Measurements from ENCODE around the gene ZFYVE16. TPM values are rescaled to one million over a fixed set of nuclear protein-coding genes. Genes with fewer than 3 reads are reported as not detected.

The ZFYVE16 gene
- total and polyA plus RNA-seq, 2 of the 13 experiments (the other 11 are each of a cell fraction or from before 2014, with no cell fraction given), result 9.3 to 33.3 TPM

- TF ChIP-seq, protein P1, sequence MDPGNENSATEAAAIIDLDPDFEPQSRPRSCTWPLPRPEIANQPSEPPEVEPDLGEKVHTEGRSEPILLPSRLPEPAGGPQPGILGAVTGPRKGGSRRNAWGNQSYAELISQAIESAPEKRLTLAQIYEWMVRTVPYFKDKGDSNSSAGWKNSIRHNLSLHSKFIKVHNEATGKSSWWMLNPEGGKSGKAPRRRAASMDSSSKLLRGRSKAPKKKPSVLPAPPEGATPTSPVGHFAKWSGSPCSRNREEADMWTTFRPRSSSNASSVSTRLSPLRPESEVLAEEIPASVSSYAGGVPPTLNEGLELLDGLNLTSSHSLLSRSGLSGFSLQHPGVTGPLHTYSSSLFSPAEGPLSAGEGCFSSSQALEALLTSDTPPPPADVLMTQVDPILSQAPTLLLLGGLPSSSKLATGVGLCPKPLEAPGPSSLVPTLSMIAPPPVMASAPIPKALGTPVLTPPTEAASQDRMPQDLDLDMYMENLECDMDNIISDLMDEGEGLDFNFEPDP (CRISPR knock-in tag; conservative IDR thresholded peaks at IDR 0.05), result no peak
- TF ChIP-seq EP300 (IDR thresholded peaks at IDR 0.05; ENCODE audit: low read depth in 2 of 2, low read length in 2 of 2), result no peak
- no peak for TF ChIP-seq EP300 (CRISPR knock-in tag; IDR thresholded peaks at IDR 0.05; ENCODE audit: borderline replicate concordance)
- TF ChIP-seq ZNF234 (CRISPR knock-in tag; conservative IDR thresholded peaks at IDR 0.05), result no peak
- TF ChIP-seq, protein P2, sequence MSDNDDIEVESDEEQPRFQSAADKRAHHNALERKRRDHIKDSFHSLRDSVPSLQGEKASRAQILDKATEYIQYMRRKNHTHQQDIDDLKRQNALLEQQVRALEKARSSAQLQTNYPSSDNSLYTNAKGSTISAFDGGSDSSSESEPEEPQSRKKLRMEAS (IDR thresholded peaks at IDR 0.05), result no peak; the same call in 1 of the 2 replicates
- no peak for TF ChIP-seq PCBP1 (IDR thresholded peaks at IDR 0.05; ENCODE audit: borderline replicate concordance, low read depth, low read length)
- TF ChIP-seq MTF2 (CRISPR knock-in tag; IDR thresholded peaks at IDR 0.05; ENCODE audit: borderline replicate concordance), result peak; percentile 55; the same call in 1 of the 2 replicates
- TF ChIP-seq, protein P3, sequence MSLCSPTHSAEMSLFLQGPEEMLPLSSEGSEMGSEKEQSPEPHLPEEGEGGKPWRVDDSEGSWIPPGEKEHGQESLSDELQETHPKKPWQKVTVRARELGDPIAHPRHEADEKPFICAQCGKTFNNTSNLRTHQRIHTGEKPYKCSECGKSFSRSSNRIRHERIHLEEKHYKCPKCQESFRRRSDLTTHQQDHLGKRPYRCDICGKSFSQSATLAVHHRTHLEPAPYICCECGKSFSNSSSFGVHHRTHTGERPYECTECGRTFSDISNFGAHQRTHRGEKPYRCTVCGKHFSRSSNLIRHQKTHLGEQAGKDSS (CRISPR knock-in tag; IDR thresholded peaks at IDR 0.05; ENCODE audit: borderline replicate concordance, low read depth), result peak; percentile 43; the same call in 1 of the 2 replicates
- no peak for TF ChIP-seq ZNF720 (CRISPR knock-in tag; IDR thresholded peaks at IDR 0.05)
- no peak for TF ChIP-seq MAFF (IDR thresholded peaks at IDR 0.05; ENCODE audit: low read depth, low read length)
- 0 out of 2 replicates have a peak, but pooled peaks have one; percentile 23 for TF ChIP-seq DPF2 (CRISPR knock-in tag; IDR thresholded peaks at IDR 0.05; ENCODE audit: borderline replicate concordance, low read depth)
- no peak for TF ChIP-seq FOSL1 (CRISPR knock-in tag; IDR thresholded peaks at IDR 0.05; ENCODE audit: borderline replicate concordance)
- no peak; the same call in 1 of the 2 replicates for TF ChIP-seq ZNF441 (CRISPR knock-in tag; IDR thresholded peaks at IDR 0.05; ENCODE audit: borderline replicate concordance)
- TF ChIP-seq, protein P4, sequence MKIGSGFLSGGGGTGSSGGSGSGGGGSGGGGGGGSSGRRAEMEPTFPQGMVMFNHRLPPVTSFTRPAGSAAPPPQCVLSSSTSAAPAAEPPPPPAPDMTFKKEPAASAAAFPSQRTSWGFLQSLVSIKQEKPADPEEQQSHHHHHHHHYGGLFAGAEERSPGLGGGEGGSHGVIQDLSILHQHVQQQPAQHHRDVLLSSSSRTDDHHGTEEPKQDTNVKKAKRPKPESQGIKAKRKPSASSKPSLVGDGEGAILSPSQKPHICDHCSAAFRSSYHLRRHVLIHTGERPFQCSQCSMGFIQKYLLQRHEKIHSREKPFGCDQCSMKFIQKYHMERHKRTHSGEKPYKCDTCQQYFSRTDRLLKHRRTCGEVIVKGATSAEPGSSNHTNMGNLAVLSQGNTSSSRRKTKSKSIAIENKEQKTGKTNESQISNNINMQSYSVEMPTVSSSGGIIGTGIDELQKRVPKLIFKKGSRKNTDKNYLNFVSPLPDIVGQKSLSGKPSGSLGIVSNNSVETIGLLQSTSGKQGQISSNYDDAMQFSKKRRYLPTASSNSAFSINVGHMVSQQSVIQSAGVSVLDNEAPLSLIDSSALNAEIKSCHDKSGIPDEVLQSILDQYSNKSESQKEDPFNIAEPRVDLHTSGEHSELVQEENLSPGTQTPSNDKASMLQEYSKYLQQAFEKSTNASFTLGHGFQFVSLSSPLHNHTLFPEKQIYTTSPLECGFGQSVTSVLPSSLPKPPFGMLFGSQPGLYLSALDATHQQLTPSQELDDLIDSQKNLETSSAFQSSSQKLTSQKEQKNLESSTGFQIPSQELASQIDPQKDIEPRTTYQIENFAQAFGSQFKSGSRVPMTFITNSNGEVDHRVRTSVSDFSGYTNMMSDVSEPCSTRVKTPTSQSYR (CRISPR knock-in tag; IDR thresholded peaks at IDR 0.05; ENCODE audit: borderline replicate concordance), result no peak
- TF ChIP-seq ZNF83 (CRISPR knock-in tag; IDR thresholded peaks at IDR 0.05; ENCODE audit: borderline replicate concordance), result no peak
- TF ChIP-seq, protein P5, sequence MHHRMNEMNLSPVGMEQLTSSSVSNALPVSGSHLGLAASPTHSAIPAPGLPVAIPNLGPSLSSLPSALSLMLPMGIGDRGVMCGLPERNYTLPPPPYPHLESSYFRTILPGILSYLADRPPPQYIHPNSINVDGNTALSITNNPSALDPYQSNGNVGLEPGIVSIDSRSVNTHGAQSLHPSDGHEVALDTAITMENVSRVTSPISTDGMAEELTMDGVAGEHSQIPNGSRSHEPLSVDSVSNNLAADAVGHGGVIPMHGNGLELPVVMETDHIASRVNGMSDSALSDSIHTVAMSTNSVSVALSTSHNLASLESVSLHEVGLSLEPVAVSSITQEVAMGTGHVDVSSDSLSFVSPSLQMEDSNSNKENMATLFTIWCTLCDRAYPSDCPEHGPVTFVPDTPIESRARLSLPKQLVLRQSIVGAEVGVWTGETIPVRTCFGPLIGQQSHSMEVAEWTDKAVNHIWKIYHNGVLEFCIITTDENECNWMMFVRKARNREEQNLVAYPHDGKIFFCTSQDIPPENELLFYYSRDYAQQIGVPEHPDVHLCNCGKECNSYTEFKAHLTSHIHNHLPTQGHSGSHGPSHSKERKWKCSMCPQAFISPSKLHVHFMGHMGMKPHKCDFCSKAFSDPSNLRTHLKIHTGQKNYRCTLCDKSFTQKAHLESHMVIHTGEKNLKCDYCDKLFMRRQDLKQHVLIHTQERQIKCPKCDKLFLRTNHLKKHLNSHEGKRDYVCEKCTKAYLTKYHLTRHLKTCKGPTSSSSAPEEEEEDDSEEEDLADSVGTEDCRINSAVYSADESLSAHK (CRISPR knock-in tag; IDR thresholded peaks at IDR 0.05; ENCODE audit: borderline replicate concordance), result no peak
- TF ChIP-seq TSC22D2 (CRISPR knock-in tag; IDR thresholded peaks at IDR 0.05; ENCODE audit: borderline replicate concordance), result 0 out of 2 replicates have a peak, but pooled peaks have one; percentile 17
- TF ChIP-seq ZNF7 (CRISPR knock-in tag; IDR thresholded peaks at IDR 0.05), result no peak
Observed at GRCh38 chr5:80407735-80408483, at the start of gene ZFYVE16 (continued).
